ENCODE results near the gene TRIM72. TPM values are rescaled to one million over a fixed set of nuclear protein-coding genes. Genes with fewer than 3 reads are reported as not detected.
"Not testable (repeated sequence)": the region's sequence is repeated elsewhere in the genome, so short reads cannot be mapped to it uniquely, and the experiment has no call there.

TRIM72 gene
- total and polyA plus RNA-seq, 8 donors: under 0.01 to 0.12 (median 0.02) TPM; not detected in 5

- H3K27ac ChIP-seq: no peak overlapping the region
- peaks cover 0 to 3% (median 0%) of the 10 kb centered on the region in 4 donors for H3K27me3 ChIP-seq
- no peaks in the 10 kb centered on the region for H3K9me3 ChIP-seq
- ATAC-seq (no peak), FAIRE-seq (no peak), DNase-seq (no peak)
- TF ChIP-seq CTCF (IDR thresholded peaks at IDR 0.05): no peak
- WGBS, 2 donors: 69 to 76% methylated on average over 5 of the region's 5 CpGs
- H3K36me3 ChIP-seq: no peaks in the 10 kb centered on the region
- intact Hi-C loops (cut with DNase I): no loop called here
- H3K4me1 ChIP-seq: no peaks in the 10 kb centered on the region
- no peak overlapping the region for H3K4me3 ChIP-seq
These were observed 62.7 kb downstream of the TRIM72 start for GRCh38 chr16:31276600-31276999.

DNA sequence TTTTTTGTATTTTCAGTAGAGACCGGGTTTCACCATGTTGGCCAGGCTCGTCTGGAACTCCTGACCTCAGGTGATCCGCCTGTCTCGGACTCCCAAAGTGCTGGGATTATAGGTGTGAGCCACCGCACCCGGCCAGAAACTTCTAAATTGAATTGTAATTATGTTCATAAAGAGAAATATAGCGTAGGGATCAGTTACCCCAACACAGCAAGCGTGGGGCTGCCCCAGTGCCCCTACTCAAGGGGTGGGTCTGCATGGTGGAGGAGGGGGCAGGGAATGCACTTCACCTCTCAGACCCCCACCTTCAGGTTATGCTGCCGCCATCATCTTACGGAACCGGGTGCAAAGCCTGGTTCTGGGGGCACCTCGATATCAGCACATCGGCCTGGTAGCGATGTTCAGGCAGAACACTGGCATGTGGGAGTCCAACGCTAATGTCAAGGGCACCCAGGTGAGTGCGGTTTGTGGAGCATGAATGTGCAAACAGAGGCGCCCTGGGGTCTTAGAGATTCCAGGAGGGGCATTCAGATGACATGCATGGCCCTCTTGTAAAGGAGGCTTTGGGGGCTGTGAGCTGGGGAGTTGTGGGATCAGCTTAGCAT is 63.8 kb downstream of the TRIM72 start:
- no peak overlapping the region for H3K4me3 ChIP-seq
- no peak for FAIRE-seq
- no peak for ATAC-seq
- TF ChIP-seq CTCF (IDR thresholded peaks at IDR 0.05): no peak
- no peaks in the 10 kb centered on the region for H3K27me3 ChIP-seq
- no peak overlapping the region for H3K27ac ChIP-seq
- intact Hi-C loops (cut with DNase I): no loop called here
- no peaks in the 10 kb centered on the region for H3K36me3 ChIP-seq
- no peaks in the 10 kb centered on the region for H3K4me1 ChIP-seq
- peak in 1 of 6 donors; percentile 22 for DNase-seq
- H3K9me3 ChIP-seq: no peaks in the 10 kb centered on the region
- WGBS, 2 donors: 76 to 83% methylated on average over 17 of the region's 17 CpGs

- H3K4me3 ChIP-seq; ATAC-seq; H3K27ac ChIP-seq; FAIRE-seq; intact Hi-C loops (cut with DNase I); H3K27me3 ChIP-seq; H3K36me3 ChIP-seq; H3K4me1 ChIP-seq; H3K9me3 ChIP-seq; DNase-seq: not testable (repeated sequence)
- 78 to 87% methylated on average over 3 to 4 of the region's 4 CpGs for WGBS, 2 donors
These were observed 64.9 kb downstream of the TRIM72 start for GRCh38 chr16:31278853-31279252.

Other genes with a start within 250 kb of the TRIM72 start
- gene HSD3B7, start 228.9 kb upstream of the TRIM72 start, total RNA-seq: 10 to 100 TPM; 14.2 to 32.1 (median 17.3) TPM
- 10 to 100 TPM; 16.6 to 28.4 TPM for gene HSD3B7, start 228.9 kb upstream of the TRIM72 start, polyA plus RNA-seq
- gene STX1B, start 203.5 kb upstream of the TRIM72 start, total RNA-seq: 1 to 10 TPM in 1 of 6 donors, under 1 TPM in 5; 0.16 to 1.4 (median 0.56) TPM
- 1 to 10 TPM in 1 of 2 donors, under 1 TPM in 1; 0.82 to 2.4 TPM for gene STX1B, start 203.5 kb upstream of the TRIM72 start, polyA plus RNA-seq
- 10 to 100 TPM; 22.2 to 48.9 (median 26.9) TPM for gene STX4, start 180.6 kb upstream of the TRIM72 start, total RNA-seq
- gene STX4, start 180.6 kb upstream of the TRIM72 start, polyA plus RNA-seq: 10 to 100 TPM; 91.8 to 94.4 TPM
- gene ZNF668, start 139.9 kb upstream of the TRIM72 start, total RNA-seq: 1 to 10 TPM; 1.5 to 5.5 (median 3.3) TPM
- gene ZNF668, start 139.9 kb upstream of the TRIM72 start, polyA plus RNA-seq: 1 to 10 TPM; 4.5 to 6.4 TPM
- gene ZNF646, start 139.7 kb upstream of the TRIM72 start, total RNA-seq: 10 to 100 TPM in 1 of 6 donors, 1 to 10 TPM in 5; 5.6 to 12.6 (median 7.0) TPM
- gene ZNF646, start 139.7 kb upstream of the TRIM72 start, polyA plus RNA-seq: 10 to 100 TPM in 1 of 2 donors, 1 to 10 TPM in 1; 3.9 to 10.7 TPM
- 1 to 10 TPM in 5 of 6 donors, under 1 TPM in 1; 0.52 to 2.1 (median 1.3) TPM for gene PRSS53, start 125.2 kb upstream of the TRIM72 start, total RNA-seq
- 1 to 10 TPM; 5.3 to 8.2 TPM for gene PRSS53, start 125.2 kb upstream of the TRIM72 start, polyA plus RNA-seq
- gene VKORC1, start 119.3 kb upstream of the TRIM72 start, total RNA-seq: 10 to 100 TPM; 37.7 to 54.3 (median 49.7) TPM
- gene VKORC1, start 119.3 kb upstream of the TRIM72 start, polyA plus RNA-seq: 10 to 100 TPM; 50.2 to 90.9 TPM
- gene BCKDK, start 105.7 kb upstream of the TRIM72 start, total RNA-seq: 10 to 100 TPM; 25.7 to 64.2 (median 37.0) TPM
- 10 to 100 TPM; 27.4 to 30.7 TPM for gene BCKDK, start 105.7 kb upstream of the TRIM72 start, polyA plus RNA-seq
- gene KAT8, start 96.5 kb upstream of the TRIM72 start, total RNA-seq: 10 to 100 TPM; 31.5 to 40.7 (median 37.6) TPM
- 10 to 100 TPM; 56.0 to 71.7 TPM for gene KAT8, start 96.5 kb upstream of the TRIM72 start, polyA plus RNA-seq
- 10 to 100 TPM; 32.5 to 89.3 (median 53.8) TPM for gene PRSS8, start 78.4 kb upstream of the TRIM72 start, total RNA-seq
- gene PRSS8, start 78.4 kb upstream of the TRIM72 start, polyA plus RNA-seq: 10 to 100 TPM; 69.8 to 70.6 TPM
- 1 to 10 TPM in 2 of 6 donors, under 1 TPM in 4; 0.14 to 3.1 (median 0.79) TPM for gene PRSS36, start 64.1 kb upstream of the TRIM72 start, total RNA-seq
- 1 to 10 TPM; 1.9 to 2.7 TPM for gene PRSS36, start 64.1 kb upstream of the TRIM72 start, polyA plus RNA-seq
- gene FUS, start 34.0 kb upstream of the TRIM72 start, total RNA-seq: 100 to 1,000 TPM in 3 of 6 donors, 10 to 100 TPM in 3; 69.4 to 134 (median 89.7) TPM
- 100 to 1,000 TPM; 243 to 379 TPM for gene FUS, start 34.0 kb upstream of the TRIM72 start, polyA plus RNA-seq
- gene PYCARD, start 11.4 kb upstream of the TRIM72 start, total RNA-seq: 10 to 100 TPM in 2 of 6 donors, 1 to 10 TPM in 4; 3.3 to 27.3 (median 6.7) TPM
- 10 to 100 TPM; 13.9 to 14.1 TPM for gene PYCARD, start 11.4 kb upstream of the TRIM72 start, polyA plus RNA-seq
- gene PYDC1, start 3.0 kb downstream of the TRIM72 start, total RNA-seq: not detected
- gene PYDC1, start 3.0 kb downstream of the TRIM72 start, polyA plus RNA-seq: not detected
- 10 to 100 TPM in 1 of 6 donors, 1 to 10 TPM in 3, under 1 TPM in 2; 0.32 to 15.9 (median 2.3) TPM for gene ITGAM, start 45.9 kb downstream of the TRIM72 start, total RNA-seq
- gene ITGAM, start 45.9 kb downstream of the TRIM72 start, polyA plus RNA-seq: 1 to 10 TPM; 1.8 to 3.5 TPM
- 10 to 100 TPM in 2 of 6 donors, 1 to 10 TPM in 2, under 1 TPM in 2; 0.56 to 21.5 (median 1.8) TPM for gene ITGAX, start 141.1 kb downstream of the TRIM72 start, total RNA-seq
- gene ITGAX, start 141.1 kb downstream of the TRIM72 start, polyA plus RNA-seq: 1 to 10 TPM; 1.2 to 3.0 TPM
- under 1 TPM in 2 of 6 donors, not detected in 4; 0.06 to 0.31 TPM for gene ITGAD, start 179.2 kb downstream of the TRIM72 start, total RNA-seq
- not detected for gene ITGAD, start 179.2 kb downstream of the TRIM72 start, polyA plus RNA-seq
- under 1 TPM in 4 of 6 donors, not detected in 2; 0.39 to 0.61 (median 0.52) TPM for gene COX6A2, start 214.2 kb downstream of the TRIM72 start, total RNA-seq
- gene COX6A2, start 214.2 kb downstream of the TRIM72 start, polyA plus RNA-seq: 1 to 10 TPM; 2.0 to 5.5 TPM
- 1 to 10 TPM; 2.0 to 3.4 (median 2.1) TPM for gene ZNF843, start 228.7 kb downstream of the TRIM72 start, total RNA-seq
- gene ZNF843, start 228.7 kb downstream of the TRIM72 start, polyA plus RNA-seq: 1 to 10 TPM; 1.1 to 1.5 TPM
- 1 to 10 TPM; 2.3 to 6.2 (median 4.3) TPM for gene ARMC5, start 245.4 kb downstream of the TRIM72 start, total RNA-seq
- 10 to 100 TPM; 16.6 to 18.1 TPM for gene ARMC5, start 245.4 kb downstream of the TRIM72 start, polyA plus RNA-seq